K562 (cell line): ENCODE results near the gene GRXCR1. TPM values are rescaled to one million over a fixed set of nuclear protein-coding genes. Genes with fewer than 3 reads are reported as not detected.

Experiments used
- ATAC-seq: fragments of 200-7000 bp; cut with Tn5 transposase; 3 replicates; pipeline ENCODE4 v1.9.1; 2020; ENCODE audit warnings: moderate library complexity
- BruUV-seq: library from RNA; stranded (reverse); fragments of 400-500 nt; replicated peaks from 2 replicates; lab custom pipeline; 2021; lab: Mats Ljungman, UMichigan
- CTCF ChIA-PET: fragments of 300-600 bp; formaldehyde crosslinking; extraction: SDS; loops from one replicate; lab custom pipeline; 2021; ENCODE audit warnings: low intra/inter-chr PET ratio; lab: Yijun Ruan, JAX
- POLR2A ChIA-PET: fragments of 300-600, 350-650 bp; sonication (Branson Sonifier 250); formaldehyde crosslinking; extraction: SDS; loops from one replicate; lab custom pipeline; 2021; ENCODE audit warnings: antibody characterized with exemption, inconsistent platforms; lab: Yijun Ruan, JAX
- DNase-seq, 4 experiments: peaks; one replicate each; pipeline versions ENCODE4 v3.0.0 to v3.0.0-alpha.2; 2011 to 2018; ENCODE audit warnings: low spot score in 3 of 4, mixed read lengths in 3 of 4; ENCODE audit errors: extremely low read depth in 1 of 4
- FAIRE-seq: peaks from 2 replicates; lab custom pipeline; 2011; peaks lifted over from hg19 to GRCh38; lab: Jason Lieb, UNC
- H2AFZ ChIP-seq: 2 replicates; pipeline ENCODE4 v1.6.0; 2011; ENCODE audit warnings: low read depth, low read length, control low read depth, inconsistent platforms
- H3K27ac ChIP-seq: fragments of 200-600 bp; 3 replicates; pipeline ENCODE4 v1.8.0; 2011; ENCODE audit warnings: low read depth, mild to moderate bottlenecking, control low read depth, inconsistent platforms, low read length, moderate library complexity, mixed read lengths; ENCODE audit errors: extremely low read depth
- H3K27me3 ChIP-seq, 2 experiments: fragments of 300-600 bp in 1 of 2; 2 replicates in 1 of 2; 3 replicates in 1 of 2; pipeline versions ENCODE4 v1.6.0 to v1.8.0; 2011; ENCODE audit warnings: inconsistent platforms in 2 of 2, low read length in 2 of 2, mild to moderate bottlenecking in 1 of 2, mixed read lengths in 1 of 2, moderate library complexity in 1 of 2; ENCODE audit not compliant: control insufficient read depth in 2 of 2, insufficient read depth in 2 of 2
- H3K36me3 ChIP-seq: fragments of 300-600 bp; 3 replicates; pipeline ENCODE4 v1.8.0; 2011; ENCODE audit warnings: mild to moderate bottlenecking, low read length, inconsistent platforms; ENCODE audit not compliant: control insufficient read depth, insufficient read depth
- H3K4me1 ChIP-seq, 2 experiments: fragments of 200-600 bp in 1 of 2; replicated peaks in 1 of 2; 2 replicates in 1 of 2; 3 replicates in 1 of 2; pipeline versions ENCODE4 v1.5.1 to v1.8.0; 2011; ENCODE audit warnings: inconsistent platforms in 2 of 2, low read length in 2 of 2, mild to moderate bottlenecking in 1 of 2, mixed read lengths in 1 of 2, moderate library complexity in 1 of 2; ENCODE audit not compliant: control insufficient read depth in 2 of 2, insufficient read depth in 2 of 2
- H3K4me2 ChIP-seq: 2 replicates; pipeline ENCODE4 v1.6.1; 2011; ENCODE audit warnings: low read length, control low read depth, inconsistent platforms, mixed read lengths; ENCODE audit not compliant: insufficient read depth
- H3K4me3 ChIP-seq: fragments of 200-600 bp; sonication (generic), shearing (Covaris generic); 2 replicates; pipeline ENCODE4 v1.5.1; 2016; ENCODE audit warnings: control low read depth, inconsistent platforms
- H3K79me2 ChIP-seq: fragments of 200-600 bp; 3 replicates; pipeline ENCODE4 v1.8.0; 2011; ENCODE audit warnings: low read length, inconsistent platforms; ENCODE audit not compliant: control insufficient read depth, insufficient read depth
- H3K9ac ChIP-seq, 2 experiments: 2 replicates each; pipeline versions ENCODE4 v1.6.0 to v1.6.1; 2011; ENCODE audit warnings: low read depth in 2 of 2, low read length in 2 of 2, control low read depth in 1 of 2, inconsistent platforms in 1 of 2, mild to moderate bottlenecking in 1 of 2, mixed read lengths in 1 of 2; ENCODE audit not compliant: insufficient read depth in 1 of 2
- H3K9me1 ChIP-seq: one replicate; pipeline ENCODE4 v1.6.0; 2011; ENCODE audit warnings: inconsistent platforms, mild to moderate bottlenecking, low read length, moderate library complexity; ENCODE audit not compliant: control insufficient read depth, insufficient read depth
- H3K9me3 ChIP-seq: replicated peaks from 2 replicates; pipeline ENCODE4 v1.5.1; 2011; ENCODE audit warnings: low read depth, low read length, inconsistent platforms; ENCODE audit not compliant: control insufficient read depth, insufficient read depth
- H4K20me1 ChIP-seq: replicated peaks from 2 replicates; pipeline ENCODE4 v1.6.1; 2011; ENCODE audit warnings: low read length, inconsistent platforms, mixed read lengths; ENCODE audit not compliant: control insufficient read depth, insufficient read depth
- CREM ChIP-seq: IDR thresholded peaks from 2 replicates; pipeline ENCODE4 v1.6.1; 2014; ENCODE audit warnings: antibody characterized with exemption, low read depth
- DIDO1 ChIP-seq: fragments of 450-650 bp; IDR thresholded peaks from 2 replicates; pipeline ENCODE4 v1.6.1; 2016; ENCODE audit warnings: low read depth, missing biosample characterization, missing genetic modification characterization
- E2F6 ChIP-seq, 2 experiments: IDR thresholded peaks; 2 replicates each; pipeline ENCODE4 v1.6.1; 2011; ENCODE audit warnings: borderline replicate concordance in 1 of 2, control low read depth in 1 of 2, low read depth in 1 of 2, low read length in 1 of 2, mild to moderate bottlenecking in 1 of 2, mixed read lengths in 1 of 2, moderate library complexity in 1 of 2; ENCODE audit not compliant: insufficient read depth in 1 of 2, insufficient read length in 1 of 2, poor library complexity in 1 of 2, severe bottlenecking in 1 of 2; ENCODE audit errors: extremely low read depth in 1 of 2
- ELF4 ChIP-seq: fragments of 450-650 bp; formaldehyde crosslinking; IDR thresholded peaks from 2 replicates; pipeline ENCODE4 v1.4.0; 2022; ENCODE audit warnings: missing genetic modification characterization
- HNRNPL ChIP-seq: fragments of 200-400 bp; formaldehyde crosslinking; IDR thresholded peaks from 2 replicates; pipeline ENCODE4 v1.6.1; 2017; ENCODE audit warnings: low read depth, mild to moderate bottlenecking, low read length
- HSF4 ChIP-seq: fragments of 250-450 bp; sonication (Bioruptor Pico); IDR thresholded peaks from 2 replicates; pipeline ENCODE4 v2.1.2; 2022; ENCODE audit warnings: mild to moderate bottlenecking, moderate library complexity, borderline replicate concordance
- PML ChIP-seq: IDR thresholded peaks from 2 replicates; pipeline ENCODE4 v1.6.1; 2012; ENCODE audit warnings: low read length, inconsistent platforms
- RAD21 ChIP-seq, 2 experiments: fragments of 250-450 bp in 1 of 2; fragments of 450-650 bp in 1 of 2; sonication (Bioruptor Pico) in 1 of 2; formaldehyde crosslinking in 1 of 2; IDR thresholded peaks in 1 of 2; conservative IDR thresholded peaks in 1 of 2; 2 replicates each; pipeline versions ENCODE4 v1.4.0 to v1.8.0; 2020 to 2022; ENCODE audit warnings: mild to moderate bottlenecking in 2 of 2, moderate library complexity in 1 of 2
- XRCC3 ChIP-seq: fragments of 450-650 bp; IDR thresholded peaks from 2 replicates; pipeline ENCODE4 v1.6.1; 2017; ENCODE audit warnings: mild to moderate bottlenecking, moderate library complexity
- ZNF75A ChIP-seq: fragments of 450-650 bp; formaldehyde crosslinking; IDR thresholded peaks from 2 replicates; pipeline ENCODE4 v1.4.0; 2020; ENCODE audit warnings: mild to moderate bottlenecking
- ZNF766 ChIP-seq: fragments of 200-800 bp; sonication (Bioruptor generic); conservative IDR thresholded peaks from 2 replicates; pipeline ENCODE4 v1.6.1; 2016; ENCODE audit warnings: missing genetic modification characterization, missing compliant biosample characterization
- ZNF77 ChIP-seq: fragments of 250-450 bp; sonication (Bioruptor Pico); IDR thresholded peaks from 2 replicates; pipeline ENCODE4 v1.5.0; 2020
- in situ Hi-C: fragments of 300-500 bp; cut with MboI; formaldehyde crosslinking; loops from 4 replicates; pipeline ENCODE4 v1.15.0; 2018; ENCODE audit warnings: inconsistent platforms, mixed read lengths
- intact Hi-C: fragments of 100-400 bp; cut with micrococcal nuclease; formaldehyde crosslinking; loops from 2 replicates; pipeline ENCODE4 v1.14.2; 2022
- polyA plus RNA-seq, 8 experiments: library from polyadenylated mRNA; depleted of rRNA in 4 of 8; stranded (reverse) in 5 of 8; unstranded in 3 of 8; fragments of >200 nt; fragmentation: Nextera tagmentation in 2 of 8; fragmentation: Illumina TruSeq in 1 of 8; extraction: Ambion mirVana in 2 of 8; extraction: Trizol in 1 of 8; gene quantifications; 2 replicates each; pipeline versions ENCODE4 v1.2.1 to v1.2.3, GENCODE V29; 2011 to 2014; ENCODE audit warnings: inconsistent platforms in 1 of 8, missing spikeins in 1 of 8
- total RNA-seq, 7 experiments: library from RNA; depleted of rRNA in 6 of 7; stranded (reverse); fragments of >200 nt in 6 of 7; fragmentation: Illumina TruSeq in 2 of 7; extraction: Trizol in 2 of 7; gene quantifications; 2 replicates each; pipeline versions ENCODE4 v1.2.1 to v1.2.3, GENCODE V29; 2011 to 2021; ENCODE audit warnings: low replicate concordance in 1 of 7
- TF ChIP-seq, protein P1 (sequence below): fragments of 250-450 bp; sonication (Bioruptor Pico); IDR thresholded peaks from 2 replicates; pipeline ENCODE4 v1.6.1; 2021; ENCODE audit warnings: mild to moderate bottlenecking
- TF ChIP-seq, protein P2 (sequence below): fragments of 250-450 bp; sonication (Bioruptor Pico); IDR thresholded peaks from 2 replicates; pipeline ENCODE4 v1.8.0; 2021; ENCODE audit warnings: borderline replicate concordance, mild to moderate bottlenecking, moderate library complexity; ENCODE audit not compliant: poor library complexity, severe bottlenecking

GRXCR1 gene
- total and polyA plus RNA-seq, 9 of the 15 experiments (the other 6 are each of a cell fraction or from before 2014, with no cell fraction given): not detected

- no TSS peak for BruUV-seq
- Histone ChIP-seq H4K20me1 (no peaks in the 10 kb centered on the region), H3K27me3 (no peaks in the 10 kb centered on the region), H2AFZ (no peak overlapping the region), H3K27ac (no peak overlapping the region), H3K4me3 (no peak overlapping the region), H3K9ac (no peak overlapping the region), H3K79me2 (no peaks in the 10 kb centered on the region), H3K9me1 (no peaks in the 10 kb centered on the region), H3K4me2 (no peak overlapping the region), H3K4me1 (no peaks in the 10 kb centered on the region), H3K9me3 (no peaks in the 10 kb centered on the region; the same call in 1 of the 2 replicates), H3K36me3 (no peaks in the 10 kb centered on the region)
- in situ Hi-C loops: no loop called here
- TF ChIP-seq ZNF77 (no peak), DIDO1 (no peak), RAD21 (CRISPR knock-in tag; conservative IDR thresholded peaks at IDR 0.05 in 1 of 2, IDR thresholded peaks at IDR 0.05 in 1 of 2) (no peak), HSF4 (CRISPR knock-in tag) (no peak), ZNF75A (CRISPR knock-in tag) (no peak), XRCC3 (no peak), ELF4 (no peak), PML (no peak), E2F6 (IDR thresholded peaks at IDR 0.05; ENCODE audit: borderline replicate concordance in 1 of 2, extremely low read depth in 1 of 2, insufficient read depth in 1 of 2, insufficient read length in 1 of 2, low read depth in 1 of 2, low read length in 1 of 2, poor library complexity in 1 of 2, severe bottlenecking in 1 of 2) (no peak), ZNF766 (CRISPR knock-in tag) (no peak), CREM (no peak), HNRNPL (no peak)
- TF ChIP-seq, protein P1, sequence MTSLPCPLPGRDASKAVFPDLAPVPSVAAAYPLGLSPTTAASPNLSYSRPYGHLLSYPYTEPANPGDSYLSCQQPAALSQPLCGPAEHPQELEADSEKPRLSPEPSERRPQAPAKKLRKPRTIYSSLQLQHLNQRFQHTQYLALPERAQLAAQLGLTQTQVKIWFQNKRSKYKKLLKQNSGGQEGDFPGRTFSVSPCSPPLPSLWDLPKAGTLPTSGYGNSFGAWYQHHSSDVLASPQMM (CRISPR knock-in tag): no peak
- TF ChIP-seq, protein P2, sequence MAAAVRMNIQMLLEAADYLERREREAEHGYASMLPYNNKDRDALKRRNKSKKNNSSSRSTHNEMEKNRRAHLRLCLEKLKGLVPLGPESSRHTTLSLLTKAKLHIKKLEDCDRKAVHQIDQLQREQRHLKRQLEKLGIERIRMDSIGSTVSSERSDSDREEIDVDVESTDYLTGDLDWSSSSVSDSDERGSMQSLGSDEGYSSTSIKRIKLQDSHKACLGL (CRISPR knock-in tag): no peak
- DNase-seq (no peak), ATAC-seq (no peak), FAIRE-seq (no peak)
- POLR2A ChIA-PET: no interaction called here
- CTCF ChIA-PET: no interaction called here
- intact Hi-C loops: no loop called here
Observed at GRCh38 chr4:42928582-42928981, 36.1 kb downstream of the GRXCR1 start.
